Endothelial cell of umbilical vein (primary cell): Measurements from ENCODE around the gene ULK1. TPM values are rescaled to one million over a fixed set of nuclear protein-coding genes. Genes with fewer than 3 reads are reported as not detected.

Experiments used
- BruUV-seq: library from RNA; stranded (reverse); fragments of 400-500 nt; replicated peaks from 2 replicates; lab custom pipeline; 2021; lab: Mats Ljungman, UMichigan
- CTCF ChIA-PET: fragments of 300-600, 350-600 bp; sonication (Branson Sonifier 250); formaldehyde crosslinking; loops from one replicate; lab custom pipeline; 2021; ENCODE audit warnings: antibody characterized with exemption, inconsistent platforms; lab: Charles Lee
- POLR2A ChIA-PET: fragments of 300-600, 350-600 bp; sonication (Branson Sonifier 250); formaldehyde crosslinking; loops from one replicate; lab custom pipeline; 2021; ENCODE audit warnings: antibody characterized with exemption, inconsistent platforms; lab: Charles Lee
- DNase-seq: peaks from one replicate; pipeline ENCODE4 v3.0.0-alpha.2; 2011; ENCODE audit warnings: low read depth, low spot score
- FAIRE-seq: peaks from 2 replicates; lab custom pipeline; 2011; peaks lifted over from hg19 to GRCh38; lab: Jason Lieb, UNC
- H2AFZ ChIP-seq: 2 replicates; pipeline ENCODE4 v1.6.0; 2012; ENCODE audit warnings: low read depth, low read length, control low read depth, inconsistent platforms
- H3K27ac ChIP-seq: 2 replicates; pipeline ENCODE4 v1.5.1; 2011; ENCODE audit warnings: low read depth, mild to moderate bottlenecking, control low read depth, low read length, moderate library complexity; ENCODE audit not compliant: insufficient read depth
- H3K27me3 ChIP-seq, 2 experiments: 2 replicates each; pipeline versions ENCODE4 v1.6.0 to v1.6.1; 2011; ENCODE audit warnings: low read length in 2 of 2, mixed read lengths in 1 of 2; ENCODE audit not compliant: control insufficient read depth in 2 of 2, insufficient read depth in 2 of 2
- H3K36me3 ChIP-seq, 2 experiments: 2 replicates in 1 of 2; 3 replicates in 1 of 2; pipeline ENCODE4 v1.5.1; 2011; ENCODE audit warnings: low read length in 2 of 2, mild to moderate bottlenecking in 1 of 2, moderate library complexity in 1 of 2; ENCODE audit not compliant: control insufficient read depth in 2 of 2, insufficient read depth in 2 of 2; ENCODE audit errors: extremely low read depth in 1 of 2
- H3K4me1 ChIP-seq: 3 replicates; pipeline ENCODE4 v1.5.1; 2011; ENCODE audit warnings: mild to moderate bottlenecking, low read length; ENCODE audit not compliant: control insufficient read depth, insufficient read depth; ENCODE audit errors: extremely low read depth
- H3K4me2 ChIP-seq: 2 replicates; pipeline ENCODE4 v1.6.1; 2011; ENCODE audit warnings: low read length, control low read depth, mixed read lengths; ENCODE audit not compliant: insufficient read depth
- H3K4me3 ChIP-seq, 3 experiments: fragments of 200-600 bp in 1 of 3; sonication (generic), shearing (Covaris generic) in 1 of 3; replicated peaks in 1 of 3; 2 replicates each; pipeline ENCODE4 v1.5.1; 2011 to 2016; ENCODE audit warnings: control low read depth in 3 of 3, low read length in 3 of 3, mild to moderate bottlenecking in 2 of 3, inconsistent platforms in 1 of 3, low read depth in 1 of 3, moderate library complexity in 1 of 3; ENCODE audit not compliant: insufficient read depth in 1 of 3
- H3K79me2 ChIP-seq: 2 replicates; pipeline ENCODE4 v1.6.0; 2012; ENCODE audit warnings: low read length, inconsistent platforms; ENCODE audit not compliant: control insufficient read depth, insufficient read depth
- H3K9ac ChIP-seq: replicated peaks from 2 replicates; pipeline ENCODE3; 2011; ENCODE audit warnings: low read length, control low read depth; ENCODE audit not compliant: insufficient read depth; ENCODE audit errors: extremely low read depth
- H3K9me1 ChIP-seq: replicated peaks from 3 replicates; pipeline ENCODE4 v1.6.0; 2011; ENCODE audit warnings: mild to moderate bottlenecking, low read length; ENCODE audit not compliant: control insufficient read depth, insufficient read depth; ENCODE audit errors: extremely low read depth
- H3K9me3 ChIP-seq: replicated peaks from 2 replicates; pipeline ENCODE4 v1.5.1; 2012; ENCODE audit warnings: low read length, inconsistent platforms; ENCODE audit not compliant: control insufficient read depth, insufficient read depth
- H4K20me1 ChIP-seq: replicated peaks from 2 replicates; pipeline ENCODE3; 2011; ENCODE audit warnings: mild to moderate bottlenecking, low read length; ENCODE audit not compliant: control insufficient read depth, insufficient read depth; ENCODE audit errors: extremely low read depth
- EZH2 ChIP-seq: IDR thresholded peaks from 2 replicates; pipeline ENCODE4 v1.6.1; 2012; ENCODE audit warnings: borderline replicate concordance, low read depth, mild to moderate bottlenecking, moderate library complexity, low read length, inconsistent platforms; ENCODE audit not compliant: severe bottlenecking
- FOS ChIP-seq: IDR thresholded peaks from 2 replicates; pipeline ENCODE4 v1.6.1; 2011; ENCODE audit warnings: mild to moderate bottlenecking, low read length, moderate library complexity, borderline replicate concordance; ENCODE audit not compliant: insufficient read depth
- GATA2 ChIP-seq: IDR thresholded peaks from 2 replicates; pipeline ENCODE4 v1.7.0; 2011; ENCODE audit warnings: low read depth, mild to moderate bottlenecking, moderate library complexity, mixed read lengths, low read length; ENCODE audit not compliant: insufficient read length, insufficient read depth
- JUN ChIP-seq: IDR thresholded peaks from 2 replicates; pipeline ENCODE4 v1.6.1; 2011; ENCODE audit warnings: borderline replicate concordance, low read depth; ENCODE audit not compliant: insufficient read length, insufficient read depth
- MYC ChIP-seq: IDR thresholded peaks from one replicate; pipeline ENCODE4 v1.6.1; 2011; ENCODE audit warnings: mild to moderate bottlenecking, low read depth, low read length
- POLR2A ChIP-seq: IDR thresholded peaks from 2 replicates; pipeline ENCODE4 v1.6.1; 2012; ENCODE audit warnings: low read depth, mild to moderate bottlenecking, control low read depth, low read length
- POLR2AphosphoS5 ChIP-seq: IDR thresholded peaks from 2 replicates; pipeline ENCODE4 v1.6.1; 2012; ENCODE audit warnings: low read depth, mild to moderate bottlenecking, control low read depth, low read length, moderate library complexity; ENCODE audit not compliant: insufficient read depth
- dilution Hi-C: fragments of 300-500 bp; cut with MboI; formaldehyde crosslinking; loops from one replicate; pipeline ENCODE4 v1.15.0; 2019; ENCODE audit warnings: low sequenced_read_pairs; ENCODE audit not compliant: extremely low pct_ligation_motif_present
- intact Hi-C: fragments of 100-400 bp; cut with micrococcal nuclease; formaldehyde crosslinking; loops from one replicate; pipeline ENCODE4 v1.10.0; 2022
- polyA plus RNA-seq, 4 experiments: library from polyadenylated mRNA; depleted of rRNA in 3 of 4; stranded (reverse) in 3 of 4; unstranded in 1 of 4; fragments of >200 nt; gene quantifications; 2 replicates each; pipeline versions ENCODE4 v1.2.1 to v1.2.3, GENCODE V29; 2011 to 2012; ENCODE audit warnings: missing spikeins in 1 of 4
- total RNA-seq: library from RNA; stranded (reverse); gene quantifications from 2 replicates; pipeline ENCODE4 v1.2.3, GENCODE V29; 2021
- TF ChIP-seq, protein P1 (sequence below): IDR thresholded peaks from 2 replicates; pipeline ENCODE4 v1.6.1; 2011; ENCODE audit not compliant: insufficient read depth, insufficient read length
- TF ChIP-seq, protein P2 (sequence below), 2 donors: IDR thresholded peaks; 1 replicate in 1 of 2; 2 replicates in 1 of 2; pipeline ENCODE4 v1.5.1; 2011; ENCODE audit warnings: low read length in 2 of 2, mild to moderate bottlenecking in 2 of 2, moderate library complexity in 2 of 2, control low read depth in 1 of 2, inconsistent platforms in 1 of 2, low read depth in 1 of 2; ENCODE audit not compliant: insufficient read depth in 1 of 2; ENCODE audit errors: extremely low read depth in 1 of 2

ULK1 gene
- total and polyA plus RNA-seq, 2 donors (not counting 3 experiments of a cell fraction or from before 2014, with no cell fraction given) = 14.4 to 38.2 TPM

GRCh38 chr12:131903270-131904255, 9.1 kb downstream of the ULK1 start:
- TF ChIP-seq MYC (no peak), FOS (no peak), POLR2A (no peak), POLR2AphosphoS5 (no peak), GATA2 (no peak)
- TF ChIP-seq, protein P1, sequence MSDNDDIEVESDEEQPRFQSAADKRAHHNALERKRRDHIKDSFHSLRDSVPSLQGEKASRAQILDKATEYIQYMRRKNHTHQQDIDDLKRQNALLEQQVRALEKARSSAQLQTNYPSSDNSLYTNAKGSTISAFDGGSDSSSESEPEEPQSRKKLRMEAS = no peak
- Histone ChIP-seq H2AFZ (no peak overlapping the region), H3K27ac (no peak overlapping the region), H3K4me2 (no peak overlapping the region), H3K27me3 (no peaks in the 10 kb centered on the region), H3K9me1 (no peaks in the 10 kb centered on the region), H3K79me2 (no peaks in the 10 kb centered on the region), H3K4me3 (no peak overlapping the region), H3K9ac (no peak overlapping the region), H4K20me1 (no peaks in the 10 kb centered on the region), H3K9me3 (no peaks in the 10 kb centered on the region), H3K4me1 (no peaks in the 10 kb centered on the region), H3K36me3 (peaks cover 0 to 5% of the 10 kb centered on the region in 2 experiments)
- ChIA-PET CTCF (no interaction called here), POLR2A (no interaction called here)
- no TSS peak for BruUV-seq
- DNase-seq = no peak
- dilution Hi-C loops (no loop called here), intact Hi-C loops (no loop called here)
- no peak for FAIRE-seq

DNA sequence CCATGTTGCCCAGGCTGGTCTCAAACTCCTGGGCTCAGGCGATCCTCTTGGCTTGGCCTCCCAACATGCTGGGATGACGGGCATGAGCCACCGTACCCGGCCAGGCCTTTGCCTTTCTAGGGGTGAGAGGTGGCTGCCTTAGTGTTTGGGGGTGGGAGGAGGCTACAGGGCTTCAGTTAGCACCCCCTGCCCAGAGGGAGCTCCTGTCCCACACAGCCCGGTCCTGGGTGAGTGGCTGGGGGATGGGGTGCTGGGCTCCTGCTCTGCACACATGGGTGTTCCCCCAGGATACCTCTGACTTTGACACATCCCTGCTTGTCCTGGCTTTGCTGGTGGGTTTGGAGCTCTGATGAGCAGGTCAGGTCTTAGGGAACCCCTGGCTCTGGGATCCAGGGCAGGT, 9.9 kb downstream of the ULK1 start:
- BruUV-seq = no TSS peak
- Histone ChIP-seq H3K4me3 (no peak overlapping the region), H3K4me2 (no peak overlapping the region), H2AFZ (no peak overlapping the region), H3K9ac (no peak overlapping the region), H4K20me1 (no peaks in the 10 kb centered on the region), H3K4me1 (no peaks in the 10 kb centered on the region), H3K9me1 (no peaks in the 10 kb centered on the region), H3K27me3 (no peaks in the 10 kb centered on the region), H3K9me3 (no peaks in the 10 kb centered on the region), H3K79me2 (no peaks in the 10 kb centered on the region), H3K36me3 (peaks cover 0 to 5% of the 10 kb centered on the region in 2 experiments), H3K27ac (no peak overlapping the region)
- intact Hi-C loops (no loop called here), dilution Hi-C loops (no loop called here)
- ChIA-PET POLR2A (no interaction called here), CTCF (no interaction called here)
- no peak for DNase-seq
- TF ChIP-seq EZH2 (no peak), JUN (no peak), POLR2A (no peak), MYC (no peak), POLR2AphosphoS5 (no peak), GATA2 (no peak), FOS (no peak)
- TF ChIP-seq, protein P1 = no peak
- TF ChIP-seq, protein P2, sequence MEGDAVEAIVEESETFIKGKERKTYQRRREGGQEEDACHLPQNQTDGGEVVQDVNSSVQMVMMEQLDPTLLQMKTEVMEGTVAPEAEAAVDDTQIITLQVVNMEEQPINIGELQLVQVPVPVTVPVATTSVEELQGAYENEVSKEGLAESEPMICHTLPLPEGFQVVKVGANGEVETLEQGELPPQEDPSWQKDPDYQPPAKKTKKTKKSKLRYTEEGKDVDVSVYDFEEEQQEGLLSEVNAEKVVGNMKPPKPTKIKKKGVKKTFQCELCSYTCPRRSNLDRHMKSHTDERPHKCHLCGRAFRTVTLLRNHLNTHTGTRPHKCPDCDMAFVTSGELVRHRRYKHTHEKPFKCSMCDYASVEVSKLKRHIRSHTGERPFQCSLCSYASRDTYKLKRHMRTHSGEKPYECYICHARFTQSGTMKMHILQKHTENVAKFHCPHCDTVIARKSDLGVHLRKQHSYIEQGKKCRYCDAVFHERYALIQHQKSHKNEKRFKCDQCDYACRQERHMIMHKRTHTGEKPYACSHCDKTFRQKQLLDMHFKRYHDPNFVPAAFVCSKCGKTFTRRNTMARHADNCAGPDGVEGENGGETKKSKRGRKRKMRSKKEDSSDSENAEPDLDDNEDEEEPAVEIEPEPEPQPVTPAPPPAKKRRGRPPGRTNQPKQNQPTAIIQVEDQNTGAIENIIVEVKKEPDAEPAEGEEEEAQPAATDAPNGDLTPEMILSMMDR (IDR thresholded peaks at IDR 0.05; ENCODE audit: extremely low read depth in 1 of 2, insufficient read depth in 1 of 2, low read depth in 1 of 2, low read length in 2 of 2) = no peak
- FAIRE-seq = no peak
